Hepatocyte (in vitro differentiated cells): ENCODE data around the gene DENND1A.

Experiments used
- CTCF ChIP-seq: fragments of 200-600 bp; sonication (generic); IDR thresholded peaks from 2 replicates; pipeline ENCODE4 v1.5.1; 2016; ENCODE audit warnings: antibody characterized with exemption, mild to moderate bottlenecking; ENCODE audit not compliant: poor library complexity
- EZH2 ChIP-seq: fragments of 200-600 bp; sonication (generic); IDR thresholded peaks from 2 replicates; pipeline ENCODE4 v1.6.1; 2016; ENCODE audit warnings: antibody characterized with exemption, mild to moderate bottlenecking, borderline replicate concordance
- EZH2phosphoT487 ChIP-seq: fragments of 200-600 bp; sonication (generic); IDR thresholded peaks from one replicate; pipeline ENCODE4 v1.6.1; 2018; ENCODE audit warnings: antibody characterized with exemption, mild to moderate bottlenecking, low read depth, moderate library complexity; ENCODE audit not compliant: unreplicated experiment, severe bottlenecking

GRCh38 chr9:123601828-123602227, 328.1 kb downstream of the DENND1A start:
- TF ChIP-seq CTCF (no peak), EZH2phosphoT487 (no peak), EZH2 (no peak)
